ENCODE results near the gene SUCNR1. TPM values are rescaled to one million over a fixed set of nuclear protein-coding genes. Genes with fewer than 3 reads are reported as not detected.
"Not testable (repeated sequence)": the region's sequence is repeated elsewhere in the genome, so short reads cannot be mapped to it uniquely, and the experiment has no call there.

The SUCNR1 gene
- total RNA-seq, 1 experiment from 2014 or later: not detected

- H3K4me3 ChIP-seq (ENCODE audit: low read depth, low read length): no peak overlapping the region
- no peaks in the 10 kb centered on the region for H3K9me3 ChIP-seq
- Mint-ChIP-seq H3K4me1 (ENCODE audit: low read depth, unreplicated experiment) (peaks cover 10% of the 10 kb centered on the region), H3K27ac (ENCODE audit: unreplicated experiment) (no peak overlapping the region), H3K27me3 (ENCODE audit: insufficient read depth, unreplicated experiment) (no peaks in the 10 kb centered on the region), H3K9me3 (ENCODE audit: unreplicated experiment) (no peaks in the 10 kb centered on the region), H3K4me3 (ENCODE audit: unreplicated experiment) (no peak overlapping the region), H3K36me3 (ENCODE audit: insufficient read depth, unreplicated experiment) (no peaks in the 10 kb centered on the region)
- TF ChIP-seq CTCF (IDR thresholded peaks at IDR 0.05; ENCODE audit: insufficient read depth in 1 of 2, low read depth in 1 of 2, low read length in 1 of 2, severe bottlenecking in 1 of 2, unreplicated experiment in 1 of 2): no peak
- ChIA-PET CTCF (no interaction called here), POLR2A (no interaction called here)
- no peaks in the 10 kb centered on the region for H3K36me3 ChIP-seq (ENCODE audit: control insufficient read depth, insufficient read depth, low read length)
- H3K4me1 ChIP-seq: peaks cover 10% of the 10 kb centered on the region
- no peaks in the 10 kb centered on the region for H3K27me3 ChIP-seq (replicated peaks; ENCODE audit: control insufficient read depth, insufficient read depth, low read length)
- no TSS peak for BruUV-seq (replicated peaks)
- intact Hi-C loops (cut with micrococcal nuclease; ENCODE audit: unreplicated experiment): no loop called here
- no peak for DNase-seq
These were observed 4.3 kb upstream of the SUCNR1 start for GRCh38 chr3:151869181-151869580.

- intact Hi-C loops (cut with micrococcal nuclease; ENCODE audit: unreplicated experiment): no loop called here
- H3K36me3 ChIP-seq (ENCODE audit: control insufficient read depth, insufficient read depth, low read length): no peaks in the 10 kb centered on the region
- Mint-ChIP-seq H3K4me1 (ENCODE audit: low read depth, unreplicated experiment) (peaks cover 6% of the 10 kb centered on the region), H3K4me3 (ENCODE audit: unreplicated experiment) (no peak overlapping the region), H3K27me3 (ENCODE audit: insufficient read depth, unreplicated experiment) (no peaks in the 10 kb centered on the region), H3K9me3 (ENCODE audit: unreplicated experiment) (no peaks in the 10 kb centered on the region), H3K36me3 (ENCODE audit: insufficient read depth, unreplicated experiment) (no peaks in the 10 kb centered on the region), H3K27ac (ENCODE audit: unreplicated experiment) (no peak overlapping the region)
- no peaks in the 10 kb centered on the region for H3K27me3 ChIP-seq (replicated peaks; ENCODE audit: control insufficient read depth, insufficient read depth, low read length)
- H3K9me3 ChIP-seq: no peaks in the 10 kb centered on the region
- no peaks in the 10 kb centered on the region; the same call in 1 of the 2 replicates for H3K4me1 ChIP-seq
- TF ChIP-seq CTCF (IDR thresholded peaks at IDR 0.05; ENCODE audit: insufficient read depth in 1 of 2, low read depth in 1 of 2, low read length in 1 of 2, severe bottlenecking in 1 of 2, unreplicated experiment in 1 of 2): no peak
- no peak overlapping the region for H3K4me3 ChIP-seq (ENCODE audit: low read depth, low read length)
- no peak for DNase-seq
- ChIA-PET POLR2A (no interaction called here), CTCF (no interaction called here)
- BruUV-seq (replicated peaks): no TSS peak
These were observed 1.6 kb upstream of the SUCNR1 start for GRCh38 chr3:151871639-151872468.

GRCh38 chr3:151874079-151874478 lies 636 bp downstream of the SUCNR1 start:
- H3K4me1 ChIP-seq; H3K9me3 ChIP-seq; H3K4me3 ChIP-seq (ENCODE audit: low read depth, low read length); H3K9me3 Mint-ChIP-seq (ENCODE audit: unreplicated experiment); CTCF ChIA-PET; H3K27me3 ChIP-seq (replicated peaks; ENCODE audit: control insufficient read depth, insufficient read depth, low read length); H3K4me1 Mint-ChIP-seq (ENCODE audit: low read depth, unreplicated experiment); H3K4me3 Mint-ChIP-seq (ENCODE audit: unreplicated experiment); DNase-seq; intact Hi-C loops (cut with micrococcal nuclease; ENCODE audit: unreplicated experiment); H3K36me3 Mint-ChIP-seq (ENCODE audit: insufficient read depth, unreplicated experiment); POLR2A ChIA-PET; BruUV-seq (replicated peaks); H3K27ac Mint-ChIP-seq (ENCODE audit: unreplicated experiment); H3K27me3 Mint-ChIP-seq (ENCODE audit: insufficient read depth, unreplicated experiment); H3K36me3 ChIP-seq (ENCODE audit: control insufficient read depth, insufficient read depth, low read length): not testable (repeated sequence)

Measured in Caco-2 (cell line).